Ecto neural progenitor cell (in vitro differentiated cells): Measurements from ENCODE around the gene DHX29.

Experiments used
- DNase-seq: peaks from one replicate; pipeline ENCODE4 v3.0.0-alpha.2; 2018; ENCODE audit warnings: low spot score

DHX29 gene

DNA sequence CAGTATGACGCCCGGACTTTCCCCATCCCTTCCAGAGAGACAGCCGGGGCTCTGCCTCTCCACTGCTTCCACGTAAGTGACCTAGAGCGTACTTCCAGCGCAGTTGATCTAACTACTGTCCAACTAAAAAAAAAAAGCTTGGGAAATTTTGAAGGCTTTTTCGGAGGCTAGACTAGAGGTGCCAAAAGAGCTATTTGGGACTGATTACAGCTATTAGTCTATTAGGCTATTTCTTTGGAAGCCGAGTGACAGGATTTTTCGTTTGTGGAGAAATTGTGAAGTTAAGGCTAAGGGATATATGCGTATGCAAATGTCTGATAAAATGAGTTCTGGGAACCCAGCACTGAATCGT lies 75.6 kb downstream of the DHX29 start:
- no peak for DNase-seq

DNA sequence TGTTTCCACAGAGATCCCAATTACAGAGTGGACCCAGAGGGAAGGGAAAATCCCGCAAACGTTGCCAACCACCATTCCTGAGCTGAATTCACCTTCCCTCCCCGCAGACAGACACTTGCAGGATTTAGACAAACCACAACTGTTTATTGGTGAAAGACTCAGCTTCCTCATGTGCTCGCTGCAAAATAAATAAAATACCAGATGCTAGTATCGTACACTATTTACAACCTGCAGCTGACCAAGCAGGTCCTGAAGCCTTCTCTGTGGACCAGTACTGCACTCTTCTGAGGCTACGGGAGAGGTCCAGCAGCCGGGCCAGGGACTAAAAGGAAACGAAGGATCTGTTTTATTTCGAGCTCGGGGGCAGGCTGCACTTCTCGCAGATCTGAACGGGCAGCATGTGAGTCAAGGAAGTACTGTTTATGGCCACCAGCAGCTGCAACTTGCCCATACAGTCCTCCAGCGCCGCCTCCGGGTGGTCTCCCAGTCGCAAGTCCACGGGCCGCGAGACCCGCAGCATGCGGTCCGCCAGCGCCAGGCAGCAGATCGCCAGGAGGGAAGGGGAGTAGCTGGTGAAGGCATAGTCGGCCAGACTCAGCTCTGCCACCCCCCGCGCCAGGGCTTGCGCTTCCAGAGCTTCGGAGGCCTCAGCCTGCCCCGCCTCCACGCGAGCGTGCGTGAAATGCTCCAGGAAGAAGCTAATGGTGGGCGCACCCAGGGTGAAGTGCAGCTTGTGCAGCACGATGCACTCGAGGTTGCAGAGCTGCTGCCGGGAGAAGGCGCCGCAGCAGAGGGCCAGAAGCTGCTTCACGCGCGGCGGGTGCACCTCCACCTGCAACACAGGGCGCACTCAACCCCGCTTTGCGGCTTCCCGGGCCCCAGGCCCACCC lies 76.2 kb downstream of the DHX29 start:
- peak; percentile 67 for DNase-seq

DNA sequence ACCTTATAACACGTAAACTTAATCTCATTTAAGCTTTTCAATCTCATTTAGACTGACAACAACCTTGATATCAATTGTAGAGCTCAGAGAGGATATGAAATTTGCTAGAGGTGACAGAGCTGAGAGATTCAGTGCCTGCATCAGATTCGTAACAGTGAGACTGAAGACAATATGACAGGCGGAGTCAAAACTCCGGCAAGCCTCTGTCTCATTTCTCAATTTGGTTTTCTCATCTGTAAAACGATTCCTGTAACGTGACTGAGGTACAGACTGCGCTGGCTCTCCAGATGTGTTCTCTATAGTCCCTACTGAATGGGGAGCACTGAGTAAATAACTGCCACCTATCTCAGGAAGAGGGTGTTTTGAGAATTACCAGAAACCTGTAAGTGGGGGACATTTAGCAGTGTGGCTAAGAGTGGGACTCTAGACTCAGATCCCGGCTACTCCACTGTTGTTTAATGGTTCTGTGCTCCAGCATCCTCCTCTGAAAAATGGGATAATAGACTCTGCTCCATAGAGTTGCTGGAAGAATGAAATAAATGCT lies 77.3 kb downstream of the DHX29 start:
- DNase-seq = no peak

DNA sequence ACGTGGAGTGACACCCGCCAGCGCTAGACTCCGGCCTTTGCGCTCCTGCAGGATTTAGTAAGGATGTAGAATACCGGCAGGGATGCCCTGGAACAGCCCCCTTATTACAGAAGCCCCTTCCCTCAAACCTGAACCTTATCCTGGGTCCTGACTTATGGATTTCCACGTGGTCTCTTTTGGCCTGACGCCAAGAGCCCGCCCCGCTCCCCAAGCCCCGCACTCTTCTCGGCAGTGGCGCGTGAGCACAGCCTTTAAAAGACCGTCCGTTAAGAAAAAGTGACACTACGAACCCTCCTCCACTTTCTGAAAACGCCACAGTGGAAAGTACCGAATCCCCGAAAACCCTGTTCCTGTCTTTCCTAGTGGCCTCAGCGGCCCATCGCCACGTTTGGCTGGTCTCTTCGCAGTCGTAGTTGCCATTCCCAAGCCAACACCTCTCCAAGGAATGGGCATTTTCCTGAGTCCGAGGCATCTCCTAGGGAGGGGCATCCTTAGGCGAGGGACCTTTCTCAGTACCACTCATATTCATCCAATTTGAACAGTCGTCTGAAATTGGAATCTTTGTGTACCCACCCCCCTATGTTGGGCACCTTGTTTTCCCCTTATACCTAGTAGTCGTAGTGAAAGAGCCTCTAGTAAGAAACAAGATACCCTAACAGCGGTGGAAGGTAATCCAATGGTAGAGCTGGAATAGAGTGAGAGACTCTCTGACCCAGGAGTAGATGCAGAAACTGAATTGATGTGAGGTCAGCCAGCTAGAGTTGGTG lies 79.6 kb downstream of the DHX29 start:
- DNase-seq = no peak

DNA sequence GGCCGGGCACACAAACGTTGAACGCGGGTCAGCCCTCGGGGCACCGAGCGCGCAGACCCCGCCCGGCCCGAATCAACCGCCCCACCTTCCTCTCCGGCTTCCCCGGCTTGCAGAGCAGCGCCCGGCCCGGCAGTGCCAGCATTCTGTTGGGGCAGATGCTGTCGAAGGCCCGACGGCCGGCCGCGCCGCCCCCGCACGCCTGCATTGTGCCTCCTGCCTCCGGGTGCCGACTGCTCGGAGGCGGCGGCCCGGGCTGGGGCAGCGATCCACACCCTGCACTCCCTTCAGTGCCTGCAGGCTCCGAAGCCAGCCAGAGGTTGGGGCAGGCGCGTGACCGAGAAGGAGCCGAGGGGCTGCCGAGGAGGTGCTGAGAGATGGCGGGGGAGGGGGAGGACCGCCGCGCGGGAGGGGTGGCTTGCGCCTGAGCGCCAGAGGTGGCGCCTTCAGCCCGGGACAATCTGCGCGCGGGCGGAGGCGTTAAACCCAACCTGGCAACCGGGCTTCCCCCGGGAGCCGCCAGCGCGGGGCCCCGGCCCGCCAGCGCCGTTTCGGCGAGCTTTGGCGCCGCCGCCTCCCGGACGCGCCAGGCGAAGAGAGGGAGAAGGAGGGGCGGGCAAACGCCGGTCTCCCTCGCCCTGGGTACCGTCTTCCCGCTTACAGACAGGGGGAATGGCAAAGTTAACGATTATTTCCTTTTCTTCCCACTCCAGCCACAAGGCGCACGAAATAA lies 80.4 kb downstream of the DHX29 start, which contains the start of gene MCIDAS:
TSS of gene MCIDAS (minus strand) at position 382 of the 730 bp plus-strand sequence. CDS start at position 205, 177 bp downstream.
- peak; percentile 86 for DNase-seq

DNA sequence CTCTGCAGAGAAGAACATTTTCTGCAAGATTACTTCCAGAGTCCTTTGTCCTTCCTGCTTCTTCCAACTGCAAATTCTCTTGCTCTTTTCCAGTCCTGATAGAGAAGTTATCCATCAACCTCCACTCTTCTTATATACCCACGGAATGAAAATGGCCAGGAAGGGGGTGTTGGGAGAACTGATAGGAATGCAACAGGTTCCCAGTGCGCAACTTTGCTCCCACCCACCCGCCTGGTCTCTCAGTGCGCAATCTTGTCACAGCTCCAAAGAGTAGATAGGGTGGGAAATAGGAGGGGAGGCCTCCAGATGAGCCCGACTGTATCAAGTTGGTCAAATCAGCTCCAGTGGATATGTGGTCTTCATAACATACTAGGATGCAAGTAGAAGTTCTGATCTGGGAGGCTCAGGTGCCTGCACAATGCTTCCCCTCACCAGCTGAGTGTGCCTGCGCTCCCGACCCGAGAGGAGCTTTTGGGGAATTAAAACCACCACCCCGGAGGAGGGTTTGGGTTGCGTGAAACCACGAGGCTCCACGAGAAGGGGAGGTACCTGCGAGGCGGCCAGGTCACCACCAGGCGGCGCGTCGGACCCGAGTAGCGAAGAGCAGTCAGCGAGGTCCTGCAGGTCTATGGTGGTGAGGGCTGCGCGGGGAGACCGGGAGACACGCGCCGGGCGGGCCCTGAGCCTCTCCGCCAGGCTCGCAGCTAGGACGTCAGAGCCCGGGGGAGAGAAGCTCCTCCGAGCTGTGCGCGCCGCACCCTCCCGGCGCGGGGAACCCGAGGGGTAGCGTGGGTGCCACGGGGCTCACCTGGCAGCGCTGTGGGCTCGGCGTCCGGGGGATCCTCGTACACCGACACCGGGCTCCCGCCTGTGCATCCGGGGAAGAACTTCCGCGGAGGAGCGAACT lies 81.2 kb downstream of the DHX29 start:
- peak; percentile 91 for DNase-seq

DNA sequence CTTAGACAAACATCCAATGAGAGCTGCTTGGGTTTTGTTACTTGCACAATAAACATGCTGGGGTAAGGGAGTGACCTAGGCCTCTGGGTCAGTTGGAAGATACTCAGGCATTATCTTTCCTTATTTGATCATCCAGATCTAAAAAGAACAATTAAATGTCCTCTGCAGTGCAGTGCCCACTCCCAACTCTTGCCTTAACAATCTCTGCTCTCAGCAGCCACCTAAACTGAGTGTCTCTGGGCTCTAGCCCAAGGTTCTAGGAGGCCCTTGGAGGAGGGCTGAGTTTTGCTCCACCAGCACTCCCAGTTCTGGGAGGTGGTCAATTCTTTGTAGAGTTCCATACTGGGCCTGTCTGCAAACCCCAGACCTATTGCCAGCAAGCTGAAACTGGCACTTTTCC lies 82.1 kb downstream of the DHX29 start:
- DNase-seq = no peak

DNA sequence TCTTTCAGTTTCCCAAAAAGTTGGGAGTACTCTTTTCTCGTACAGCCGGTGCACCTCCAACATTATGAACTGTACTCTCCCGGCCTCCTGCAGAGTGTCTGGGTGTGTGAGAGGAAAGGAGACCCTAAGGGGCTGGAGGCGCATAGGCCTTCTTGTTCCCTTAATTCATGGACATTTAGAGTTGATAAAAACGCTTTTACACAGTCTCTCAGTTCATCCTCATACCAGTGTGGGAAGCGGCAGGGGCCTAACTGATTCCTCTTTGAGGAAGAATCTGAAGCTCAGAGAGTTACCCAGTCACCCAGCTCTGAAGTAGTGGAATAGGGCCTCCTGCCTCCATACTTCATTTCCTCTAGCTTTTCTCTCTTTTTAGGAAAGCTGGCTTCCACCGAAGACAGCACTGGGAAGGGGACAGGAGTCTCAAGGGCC lies 83.7 kb downstream of the DHX29 start:
- DNase-seq = no peak

DNA sequence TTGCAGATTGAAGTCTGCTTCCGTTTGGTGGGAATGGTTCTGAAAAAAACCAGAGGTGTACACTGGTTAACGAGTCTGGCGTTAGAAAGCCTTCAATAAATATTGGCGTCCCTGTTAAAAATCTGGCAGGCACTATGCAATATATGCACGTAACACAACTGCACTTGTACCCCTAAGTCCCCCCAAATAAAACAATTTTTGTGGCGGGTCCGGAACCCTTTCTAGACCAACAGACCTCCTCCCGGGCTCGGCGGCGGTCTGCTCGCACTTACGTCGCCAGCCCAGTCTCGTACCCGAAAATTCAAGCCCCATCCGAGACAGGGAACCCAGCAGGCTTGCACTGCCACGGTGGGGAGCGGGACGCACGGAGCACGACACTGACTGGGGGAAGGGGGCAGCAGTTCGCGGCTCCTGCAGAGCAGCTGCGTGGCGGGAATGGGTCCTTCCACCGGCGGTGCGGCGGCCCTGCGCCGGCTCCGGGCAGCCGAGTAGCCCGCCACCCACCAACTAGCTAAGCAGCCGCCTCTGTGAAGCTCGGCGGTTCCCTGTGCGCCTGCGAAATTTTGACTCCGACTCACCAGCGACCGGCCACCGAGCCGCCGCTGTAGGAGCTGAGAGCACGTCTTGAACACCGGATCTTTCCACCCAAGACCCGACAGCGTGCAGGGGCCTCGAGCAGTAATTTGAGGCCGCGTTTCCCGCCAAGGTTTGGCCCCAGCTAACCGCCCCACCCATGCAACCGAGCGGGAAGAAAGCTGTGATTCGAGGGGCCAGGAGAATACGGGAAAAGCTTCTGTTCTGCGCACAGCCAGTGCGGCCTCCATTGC lies 84.3 kb downstream of the DHX29 start:
- peak; percentile 64 for DNase-seq

DNA sequence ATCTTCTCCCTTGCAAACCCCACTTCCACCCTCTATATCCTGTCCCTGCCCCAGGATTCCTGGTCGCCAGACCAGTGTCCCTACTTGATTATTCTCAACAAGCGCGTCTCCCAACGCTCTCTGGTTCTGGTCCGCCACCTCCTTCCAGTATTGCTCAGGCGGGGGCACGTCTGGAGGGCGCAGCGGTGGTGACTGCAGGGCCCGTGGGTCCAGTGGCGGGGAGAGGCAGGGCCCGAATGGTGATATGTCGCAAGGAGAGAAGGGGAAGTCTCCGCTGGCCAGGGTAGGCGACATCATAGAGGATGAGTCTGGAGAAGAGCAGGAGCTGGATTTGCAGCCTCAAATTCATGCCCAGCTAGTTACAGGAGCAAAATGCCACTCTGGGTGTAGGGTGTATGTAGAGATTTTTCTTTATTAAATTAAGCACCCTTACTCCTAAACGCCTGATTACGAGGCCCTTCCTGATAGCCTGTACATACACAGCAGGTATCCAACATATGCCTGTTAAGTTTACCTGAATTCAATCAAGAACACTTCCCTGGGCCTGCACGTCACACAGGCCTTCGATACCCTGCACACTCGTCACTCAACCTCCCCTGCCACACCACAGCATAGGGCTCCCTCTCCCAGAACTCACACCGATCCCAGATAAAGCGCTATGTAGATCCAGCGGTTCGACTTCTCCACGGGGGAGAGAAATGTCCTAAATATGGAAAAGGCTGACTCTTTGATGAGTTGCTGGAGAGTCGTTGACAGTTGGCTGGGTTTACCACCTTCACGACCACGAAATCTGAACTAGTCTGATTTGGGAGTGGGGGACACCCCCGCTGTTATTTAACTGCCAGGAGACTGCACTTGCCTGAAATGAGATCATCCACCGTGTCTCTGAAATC lies 85.2 kb downstream of the DHX29 start:
- DNase-seq = no peak

DNA sequence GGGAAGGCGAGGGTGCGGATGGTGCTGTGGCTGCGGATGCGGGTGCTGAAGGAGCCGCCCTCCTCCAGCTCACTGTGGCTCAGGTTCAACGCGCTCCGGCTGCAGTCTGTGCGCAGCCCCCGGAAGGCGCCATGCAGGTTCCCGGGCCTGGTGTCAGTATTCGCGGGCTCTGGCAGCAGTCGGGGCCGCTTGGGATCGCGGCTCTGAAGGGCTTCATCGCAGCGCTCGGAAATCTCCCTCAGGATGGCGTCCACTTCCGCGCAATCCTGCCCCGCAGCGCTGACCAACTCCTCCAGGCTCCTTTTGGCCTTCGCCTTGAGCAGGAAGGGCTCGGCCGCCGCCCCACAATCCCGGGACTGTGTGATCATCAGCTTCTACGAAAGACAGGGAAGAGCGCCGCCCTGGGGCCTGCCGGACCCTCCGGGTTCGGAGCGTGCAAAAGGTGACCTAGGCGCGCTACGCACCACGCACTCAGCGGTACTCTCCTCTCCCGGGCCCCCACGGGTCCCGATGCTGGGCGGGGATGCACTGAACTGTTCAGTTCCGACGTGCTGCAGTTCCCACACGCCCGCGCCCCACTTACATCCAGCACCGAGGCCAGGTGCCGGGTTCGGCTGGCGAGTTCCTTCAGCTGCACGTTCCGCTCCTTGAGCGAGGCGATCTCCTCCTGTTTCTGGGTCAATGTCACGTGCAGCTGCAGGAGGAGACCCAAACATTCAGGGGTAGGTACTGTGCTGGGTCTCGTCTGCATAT lies 86.9 kb downstream of the DHX29 start:
- peak; percentile 74 for DNase-seq

DNA sequence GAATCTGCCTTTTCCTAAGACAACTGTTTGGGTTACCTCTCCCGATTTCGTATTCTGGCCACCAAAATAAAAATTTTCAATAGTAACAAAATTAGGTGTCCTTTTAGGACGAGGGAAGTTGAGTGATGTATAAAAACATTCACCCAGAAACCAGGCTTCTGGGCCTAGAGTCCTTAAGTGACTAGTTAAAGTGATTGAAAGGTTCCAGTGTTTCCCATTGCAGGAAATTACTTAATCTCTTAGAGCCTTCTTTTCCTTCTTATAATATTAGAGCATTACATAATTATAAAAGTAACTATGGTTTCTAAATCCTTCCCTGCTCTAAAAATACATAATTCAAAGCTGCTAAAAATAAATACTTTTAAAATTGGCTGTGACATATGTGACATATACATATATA lies 87.7 kb downstream of the DHX29 start:
- no peak for DNase-seq

DNA sequence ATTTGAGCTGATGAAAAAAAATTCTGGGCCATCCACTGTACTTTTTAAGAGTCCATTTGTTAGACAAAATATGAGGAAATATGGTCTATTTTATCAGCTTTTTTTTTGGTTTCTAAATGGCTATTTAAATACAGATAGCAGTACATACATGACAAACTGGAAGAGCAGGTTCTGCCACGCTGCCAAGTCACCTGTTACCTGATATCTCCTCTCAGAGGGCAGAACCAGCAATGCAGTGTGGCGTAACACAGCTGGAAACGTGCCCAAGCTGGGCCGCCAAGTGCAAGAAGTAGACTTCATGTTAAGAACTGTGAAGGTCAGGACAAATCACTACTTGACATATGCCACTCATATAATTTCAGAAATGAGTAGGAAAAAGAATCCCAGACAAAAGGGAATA lies 88.5 kb downstream of the DHX29 start:
- DNase-seq = no peak

DNA sequence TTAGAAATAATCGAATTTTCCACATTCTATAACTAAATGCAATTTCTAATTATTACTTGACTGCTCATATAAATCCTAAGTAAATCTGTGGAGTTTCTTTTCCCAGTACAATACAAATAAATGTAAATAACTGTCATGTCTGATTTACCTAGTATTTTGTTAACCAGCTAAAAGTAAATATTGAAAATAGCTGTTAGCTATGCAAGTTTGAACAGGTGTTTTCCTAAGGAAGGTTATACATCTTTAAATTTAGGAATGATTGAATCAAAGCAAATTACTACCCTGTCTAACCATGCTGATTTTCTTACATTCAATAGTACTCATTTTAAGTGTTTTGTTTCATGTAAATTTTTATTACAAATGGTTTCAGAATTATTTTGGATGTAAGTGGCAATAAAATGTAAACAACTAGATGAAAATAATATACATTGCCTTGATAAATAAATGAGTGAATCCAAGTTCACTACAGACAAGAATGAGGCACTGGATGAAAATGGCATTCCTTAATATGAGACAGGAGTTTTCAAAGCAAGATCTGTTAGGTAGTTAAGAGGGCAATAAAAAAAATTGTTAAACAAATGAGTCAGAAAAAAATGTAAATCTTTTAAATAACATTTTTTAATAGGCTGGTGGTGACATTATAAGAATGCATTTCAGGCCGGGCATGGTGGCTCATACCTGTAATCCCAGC lies 96.2 kb downstream of the DHX29 start:
- no peak for DNase-seq
